ENCODE data around the gene TESK2.

Gene TESK2

GRCh38 chr1:45334308-45335245 is 156.4 kb downstream of the TESK2 start:
- no peak for DNase-seq

DNA sequence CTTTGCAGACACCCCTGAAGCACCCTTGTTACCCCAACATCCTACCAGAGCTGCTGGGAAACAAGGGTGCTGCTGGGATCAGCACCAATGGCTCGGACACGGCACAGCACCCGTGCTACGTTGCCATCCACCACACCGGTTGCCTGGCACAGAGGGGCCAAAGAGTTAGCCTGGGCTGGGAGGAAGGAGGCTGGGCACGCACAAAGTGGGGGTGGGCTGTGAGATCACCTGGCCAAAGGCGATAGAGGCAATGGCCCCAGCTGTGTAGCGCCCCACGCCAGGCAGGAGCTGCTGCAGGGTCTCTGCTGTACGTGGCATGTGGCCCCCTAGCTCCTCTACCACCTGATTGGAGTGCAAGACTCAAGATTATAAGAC is 158.6 kb downstream of the TESK2 start:
- DNase-seq, result no peak

DNA sequence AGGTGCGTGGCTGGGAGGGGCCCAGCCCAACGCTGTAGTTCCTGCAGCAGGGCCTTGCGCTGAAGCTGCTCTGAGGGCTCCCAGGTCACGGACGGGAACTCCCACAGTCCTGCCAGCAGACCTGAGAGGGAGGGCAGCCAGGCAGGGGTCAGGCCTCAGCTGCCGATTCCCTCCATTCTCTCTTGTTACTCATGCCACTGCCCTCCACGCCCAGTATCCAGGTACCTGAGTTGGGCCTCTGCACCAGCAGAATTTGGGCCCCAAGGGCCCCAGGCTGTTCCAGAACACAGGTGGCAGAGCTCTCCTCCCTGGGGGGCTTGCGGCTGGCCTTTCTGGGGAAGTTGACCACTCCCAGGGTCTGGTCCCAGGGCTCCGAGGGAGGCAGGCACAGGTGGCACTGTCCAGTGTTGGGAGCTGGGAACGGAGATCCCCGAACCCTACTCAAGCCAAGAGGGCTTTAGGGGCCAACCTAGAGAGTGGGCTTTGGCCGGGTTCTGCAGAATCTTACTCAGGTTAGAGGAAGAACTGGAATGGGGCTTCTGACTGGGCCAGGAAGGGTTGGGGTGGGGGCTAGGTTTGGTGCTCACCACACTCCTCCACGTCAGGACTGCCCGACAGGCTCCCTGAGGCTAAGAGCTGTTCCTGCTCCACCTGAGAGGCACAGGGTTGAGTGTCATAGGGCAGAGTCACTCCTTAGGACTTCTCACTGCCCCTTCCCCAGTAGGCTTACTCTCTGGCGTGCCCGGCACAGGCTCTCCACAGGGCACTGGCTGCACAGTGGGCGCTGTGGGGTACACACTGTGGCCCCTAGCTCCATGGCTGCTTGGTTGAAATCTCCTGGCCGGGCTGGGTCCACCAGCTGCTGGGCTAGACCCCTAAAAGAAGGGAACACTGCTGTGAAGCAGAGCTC is 159.3 kb downstream of the TESK2 start:
- no peak for DNase-seq

DNA sequence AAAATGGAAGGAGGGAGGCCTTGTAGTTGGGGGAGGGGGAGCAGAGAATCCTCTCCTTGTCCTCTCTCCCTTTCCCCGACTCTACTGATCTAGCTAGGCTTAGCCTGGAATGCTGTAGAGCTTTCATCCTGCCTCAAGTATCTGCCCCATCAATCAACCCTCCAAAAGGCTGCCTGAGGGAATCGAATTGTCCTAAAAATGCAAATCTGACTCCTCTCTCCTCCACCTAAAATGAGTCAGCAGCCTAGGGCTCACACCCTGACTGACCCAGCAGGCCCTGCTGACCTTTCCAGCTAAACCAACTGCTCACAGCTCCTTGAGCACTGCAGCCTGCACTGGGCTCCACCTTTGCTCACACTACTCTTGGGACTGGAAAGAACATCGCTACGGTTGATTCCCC is 161.5 kb downstream of the TESK2 start:
- DNase-seq, result no peak

DNA sequence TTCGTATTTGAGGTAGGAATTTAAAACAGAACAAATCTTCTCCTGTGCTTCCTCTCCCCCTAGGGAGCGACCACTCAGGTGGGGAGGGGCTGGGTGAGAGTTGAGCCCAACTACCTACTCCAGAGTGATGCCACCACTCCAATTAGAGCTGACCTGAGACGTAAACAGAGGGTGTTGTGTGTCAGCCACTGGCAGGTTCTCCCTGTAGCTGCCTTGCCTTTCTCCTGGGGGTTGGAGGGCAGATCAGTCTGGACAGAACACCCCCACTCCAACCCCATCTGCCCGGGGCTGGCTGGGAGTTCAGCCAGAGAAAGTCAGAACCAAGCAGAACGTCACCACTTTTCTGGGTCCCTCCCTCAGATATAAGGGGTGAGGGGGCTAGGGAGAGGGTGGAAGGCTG is 162.3 kb downstream of the TESK2 start:
- DNase-seq, result no peak

DNA sequence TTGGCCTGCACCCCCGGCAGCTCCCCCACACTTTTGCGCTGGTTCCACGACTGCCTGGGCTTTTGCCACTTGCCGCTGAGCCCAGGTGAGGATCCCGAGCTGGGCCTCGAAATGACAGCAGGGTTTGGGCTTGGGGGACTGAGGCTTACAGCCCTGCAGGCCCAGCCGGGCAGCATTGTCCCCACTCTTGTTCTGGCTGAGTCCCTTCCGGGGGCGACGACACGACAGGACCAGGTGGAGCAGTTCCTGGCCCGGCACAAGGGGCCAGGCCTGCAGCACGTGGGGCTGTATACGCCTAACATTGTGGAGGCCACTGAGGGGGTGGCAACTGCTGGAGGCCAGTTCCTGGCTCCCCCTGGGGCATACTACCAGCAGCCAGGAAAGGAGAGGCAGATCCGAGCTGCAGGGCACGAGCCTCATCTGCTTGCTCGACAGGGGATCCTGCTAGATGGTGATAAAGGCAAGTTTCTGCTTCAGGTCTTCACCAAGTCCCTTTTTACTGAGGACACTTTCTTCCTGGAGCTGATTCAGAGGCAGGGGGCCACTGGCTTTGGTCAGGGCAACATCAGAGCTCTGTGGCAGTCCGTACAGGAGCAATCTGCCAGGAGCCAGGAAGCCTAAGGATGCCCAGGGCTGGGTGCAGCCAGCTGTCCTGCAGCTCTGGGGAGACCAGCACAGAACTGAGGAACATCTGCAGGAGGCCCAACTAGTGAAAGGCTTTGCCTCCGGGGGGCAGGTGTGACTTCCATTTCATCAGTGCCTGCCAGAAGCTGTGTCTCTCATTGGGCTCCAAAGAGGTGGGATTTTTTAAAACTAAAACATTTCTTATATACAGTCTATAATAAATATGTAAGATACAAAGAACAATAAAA is 163.1 kb downstream of the TESK2 start:
- DNase-seq, result no peak

DNA sequence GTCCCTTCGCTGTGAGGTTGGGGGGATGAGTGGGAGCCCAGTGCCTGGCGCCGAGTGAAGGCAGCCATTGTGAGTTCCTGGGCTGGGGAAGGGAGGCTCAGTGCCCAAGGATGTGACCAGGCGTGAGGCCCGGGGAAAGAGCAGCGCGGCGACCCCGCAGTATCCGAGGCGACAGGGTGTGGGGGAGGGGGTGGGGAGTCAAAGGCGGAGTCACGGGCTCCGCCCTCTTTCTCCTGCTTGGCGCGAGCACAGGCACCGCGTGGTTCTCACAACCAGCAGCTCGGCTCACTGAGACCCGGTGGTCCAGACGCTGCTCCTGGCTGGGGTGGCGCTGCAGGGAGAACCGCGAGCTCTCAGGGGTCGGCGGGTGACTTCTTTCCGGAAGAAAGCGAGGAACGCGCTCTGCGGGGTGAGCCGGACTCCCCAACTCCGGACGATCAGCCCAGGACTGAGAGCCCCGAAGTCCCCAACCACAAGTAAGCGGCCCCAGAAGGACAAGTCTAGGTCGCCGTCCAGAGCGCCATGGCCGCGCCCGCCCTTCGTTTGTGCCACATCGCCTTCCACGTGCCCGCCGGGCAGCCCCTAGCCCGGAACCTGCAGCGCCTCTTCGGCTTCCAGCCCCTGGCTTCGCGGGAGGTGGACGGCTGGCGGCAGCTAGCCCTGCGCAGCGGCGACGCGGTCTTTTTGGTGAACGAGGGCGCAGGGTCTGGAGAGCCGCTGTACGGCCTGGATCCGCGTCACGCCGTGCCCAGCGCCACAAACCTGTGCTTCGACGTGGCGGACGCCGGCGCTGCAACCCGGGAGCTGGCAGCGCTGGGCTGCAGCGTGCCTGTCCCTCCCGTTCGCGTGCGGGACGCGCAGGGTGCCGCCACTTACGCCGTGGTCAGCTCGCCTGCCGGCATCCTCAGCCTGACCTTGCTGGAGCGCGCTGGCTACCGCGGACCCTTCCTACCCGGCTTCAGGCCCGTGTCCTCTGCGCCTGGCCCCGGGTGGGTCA is 164.0 kb downstream of the TESK2 start, which contains the start of gene HPDL:
Gene HPDL, plus strand, starts transcription at position 269 of the 997 bp plus-strand sequence. Its CDS starts 254 bp downstream, at position 523.
- DNase-seq, result no peak

- DNase-seq, result no peak
Observed at GRCh38 chr1:45325851-45326506, 165.0 kb downstream of the TESK2 start.

DNA sequence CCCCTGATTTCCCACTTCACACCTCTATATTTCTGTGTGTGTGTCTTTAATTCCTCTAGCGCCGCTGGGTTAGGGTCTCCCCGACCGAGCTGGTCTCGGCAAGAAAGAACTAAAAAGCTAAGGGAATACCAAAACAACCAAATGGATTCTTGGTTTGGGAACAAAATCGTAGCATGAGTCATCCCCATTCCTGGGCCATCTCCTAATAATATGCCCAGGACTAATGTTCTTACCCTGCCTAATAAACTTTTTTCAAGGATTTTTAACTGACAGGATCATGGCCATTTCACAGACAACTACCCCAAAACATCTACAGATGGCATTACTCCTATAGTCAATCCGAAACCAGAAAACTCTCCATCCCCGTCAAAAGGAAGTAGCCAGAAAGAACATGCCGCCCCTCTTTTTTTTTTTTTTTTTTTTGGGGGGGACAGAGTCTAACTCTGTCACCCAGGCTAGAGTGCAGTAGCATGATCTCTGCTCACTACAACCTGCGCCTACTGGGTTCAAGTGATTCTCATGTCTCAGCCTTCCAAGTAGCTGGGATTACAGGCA is 168.4 kb downstream of the TESK2 start:
- DNase-seq, result no peak

GRCh38 chr1:45321444-45321843 is 169.5 kb downstream of the TESK2 start:
- no peak for DNase-seq

DNA sequence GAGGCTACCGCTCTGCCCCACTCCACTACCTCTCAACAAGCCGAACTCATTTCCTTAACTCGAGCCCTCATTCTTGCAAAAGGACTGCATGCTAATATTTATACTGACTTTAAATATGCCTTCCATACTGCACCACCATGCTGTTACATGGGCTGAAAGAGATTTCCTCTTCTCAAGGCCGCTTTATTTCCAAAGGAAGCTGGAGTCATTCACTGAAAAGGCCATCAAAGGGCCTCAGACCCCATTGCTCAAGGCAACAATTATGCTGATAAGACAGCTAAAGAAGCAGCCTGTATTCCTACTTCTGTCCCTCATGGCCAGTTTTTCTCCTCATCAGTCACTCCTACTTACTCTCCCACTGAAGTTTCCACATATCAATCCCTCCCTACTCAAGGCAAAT is 171.2 kb downstream of the TESK2 start:
- no peak for DNase-seq

DNA sequence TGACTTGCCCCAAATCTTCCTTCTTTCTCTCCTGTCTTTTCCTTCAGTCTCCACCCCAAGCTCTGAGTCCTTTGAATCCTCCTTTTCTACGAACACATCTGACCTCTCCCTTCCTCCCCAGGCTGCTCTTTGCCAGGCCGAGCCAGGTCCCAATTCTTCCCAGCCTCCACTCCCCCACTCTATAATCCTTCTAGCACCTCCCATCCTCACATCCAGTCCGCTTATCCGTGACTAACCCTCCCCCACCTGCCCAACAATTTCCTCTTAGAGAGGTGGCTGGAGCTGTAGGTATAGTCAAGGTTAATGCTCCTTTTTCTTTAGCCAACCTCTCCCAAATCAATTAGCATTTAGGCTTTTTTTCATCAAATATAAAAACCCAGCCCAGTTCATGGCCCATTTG is 173.8 kb downstream of the TESK2 start:
- DNase-seq, result no peak

DNA sequence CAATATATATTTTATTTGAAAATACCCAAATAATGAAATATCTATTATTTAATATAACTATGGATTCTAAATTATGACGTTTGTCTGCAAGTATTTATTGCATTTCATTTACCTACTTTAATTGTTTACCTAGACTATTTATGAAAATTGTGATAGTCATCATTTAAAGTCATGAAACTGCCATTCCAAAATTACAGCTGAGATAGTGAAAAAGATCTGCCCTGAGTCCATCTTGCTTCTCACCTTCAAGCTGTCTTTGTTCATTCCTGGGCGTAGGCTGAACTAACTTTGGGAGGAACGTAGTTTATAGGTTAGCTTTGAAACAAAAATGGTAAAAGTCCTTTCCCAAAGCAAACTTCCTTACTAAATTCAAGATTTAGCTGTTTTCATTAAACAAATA is 176.7 kb downstream of the TESK2 start:
- no peak for DNase-seq

DNA sequence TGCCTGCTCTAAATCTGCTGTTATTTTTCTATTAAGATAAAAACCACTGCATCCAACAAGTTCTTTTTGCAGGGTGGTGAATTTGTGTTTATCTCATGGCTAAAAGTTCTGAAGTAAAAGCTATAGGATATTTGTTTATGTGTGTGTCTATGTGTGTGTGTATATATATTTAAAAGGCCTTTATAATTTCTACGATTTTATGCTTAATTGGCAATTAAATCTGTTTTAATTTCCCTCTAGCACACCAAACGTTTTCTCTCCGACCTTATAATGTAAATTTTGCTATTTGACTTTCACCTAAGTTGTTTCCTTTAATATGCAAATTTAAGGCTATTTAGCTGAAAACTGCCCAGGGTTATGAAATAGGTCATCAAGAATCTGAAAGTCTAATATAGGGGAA is 184.1 kb downstream of the TESK2 start:
- DNase-seq, result no peak

GRCh38 chr1:45306319-45306718 is 184.6 kb downstream of the TESK2 start:
- no peak for DNase-seq

GRCh38 chr1:45305231-45305630 is 185.7 kb downstream of the TESK2 start:
- DNase-seq, result no peak

DNA sequence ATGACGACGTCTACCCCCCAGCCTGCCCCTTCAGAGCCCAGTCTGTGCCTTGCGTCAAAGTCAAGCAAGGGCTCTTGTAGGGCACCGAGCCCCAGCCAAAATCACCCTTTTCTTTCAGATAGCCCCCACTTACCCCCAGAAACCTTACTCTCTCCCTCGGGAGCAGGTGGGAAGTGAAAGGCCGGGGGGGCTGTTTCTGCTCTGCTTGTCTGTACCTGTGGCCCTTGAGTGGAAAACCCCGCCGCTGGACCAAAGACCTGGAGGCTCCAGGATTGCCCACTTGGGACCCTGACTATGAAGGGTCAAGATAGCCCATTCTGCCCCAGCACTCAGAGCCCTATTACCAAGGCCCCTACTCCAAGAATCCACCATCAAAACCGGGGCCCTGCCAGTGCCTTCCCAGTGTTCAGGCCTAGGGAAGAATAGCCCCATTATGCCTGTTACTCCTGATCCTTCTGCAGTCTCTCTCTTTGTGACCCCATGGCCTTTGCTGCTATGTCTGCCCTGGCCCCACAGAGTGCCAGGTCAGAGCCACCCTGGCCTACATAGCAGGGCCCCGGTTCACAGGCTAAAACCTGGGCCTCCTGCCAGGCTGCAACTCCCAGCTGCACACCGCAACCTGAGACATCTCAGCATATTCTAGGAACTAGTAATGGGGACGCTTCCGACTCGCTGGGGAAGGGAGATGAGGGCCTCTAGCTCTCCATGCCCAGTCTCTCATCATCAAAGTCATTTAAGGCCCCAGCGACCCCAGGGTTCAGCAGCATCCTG is 186.5 kb downstream of the TESK2 start:
- no peak for DNase-seq

DNA sequence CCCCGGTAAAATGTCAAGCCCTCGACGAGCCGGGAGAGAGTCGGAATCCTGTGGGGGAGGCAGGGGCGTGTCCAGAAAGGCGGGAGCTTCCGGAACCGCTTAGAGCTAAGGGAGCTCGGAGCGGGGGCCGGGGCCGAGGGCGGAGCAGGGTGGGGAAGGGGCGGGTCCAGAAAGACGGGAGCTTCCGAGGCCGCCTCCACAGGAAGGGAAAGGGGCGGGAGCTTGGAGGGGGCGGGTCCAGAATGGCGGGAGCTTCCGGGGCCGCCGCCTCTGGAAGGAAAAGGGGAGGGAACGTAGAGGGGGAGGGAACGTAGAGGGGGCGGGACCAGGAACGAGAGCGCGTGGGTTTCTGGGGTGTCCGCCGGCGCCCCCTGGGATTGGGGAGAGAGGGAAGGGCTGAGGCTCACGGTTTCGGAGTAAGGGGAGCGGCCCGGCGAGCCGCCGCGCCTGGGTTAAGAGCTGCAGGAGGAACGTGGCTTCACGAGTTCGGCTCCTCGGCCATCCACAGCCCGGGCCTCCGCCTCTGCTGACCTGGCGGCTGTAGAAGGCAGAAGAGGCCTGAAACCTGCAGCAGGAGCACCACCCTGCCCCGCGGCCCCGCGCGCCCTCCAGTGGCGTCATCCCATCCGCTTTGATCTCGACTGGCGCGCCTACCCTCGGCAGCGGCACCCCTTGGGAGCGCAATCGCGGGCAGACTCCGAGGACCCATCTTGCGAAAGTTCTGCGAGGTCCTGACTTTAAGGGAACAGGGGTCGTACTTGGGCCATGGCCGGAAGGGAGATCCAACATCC is 187.2 kb downstream of the TESK2 start:
- DNase-seq, result peak; percentile 94
